Measurements from ENCODE around the gene PCP4L1.
"Not testable (repeated sequence)": the region's sequence is repeated elsewhere in the genome, so short reads cannot be mapped to it uniquely, and the experiment has no call there.

PCP4L1 gene

DNA sequence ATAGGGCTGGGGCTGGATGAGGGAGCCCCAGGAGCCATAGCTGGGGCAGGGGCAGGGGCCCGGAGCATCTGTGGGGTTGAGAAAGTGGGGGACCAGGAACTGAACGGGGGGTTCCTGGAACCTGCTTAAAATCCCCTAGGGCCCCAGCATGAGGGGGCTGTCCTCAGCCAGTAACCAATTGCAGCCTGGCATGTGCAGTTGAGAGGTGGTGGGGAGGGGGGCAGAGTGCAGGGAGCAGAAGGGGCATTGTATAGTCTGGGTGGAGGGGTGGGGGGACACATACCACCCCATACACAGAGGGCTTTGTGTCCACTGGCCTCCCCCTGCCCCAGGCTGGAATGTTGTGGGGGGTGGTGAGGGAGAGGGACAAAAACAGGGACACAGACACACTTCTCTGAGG, 51.3 kb downstream of the PCP4L1 start, which contains the start of gene MPZ:
MPZ (minus strand) TSS at position 101 of the 400 bp plus-strand sequence; CDS start at position 38, 63 bp downstream.
- ChIA-PET POLR2A (no interaction called here), CTCF (no interaction called here)
- TF ChIP-seq, protein P1, sequence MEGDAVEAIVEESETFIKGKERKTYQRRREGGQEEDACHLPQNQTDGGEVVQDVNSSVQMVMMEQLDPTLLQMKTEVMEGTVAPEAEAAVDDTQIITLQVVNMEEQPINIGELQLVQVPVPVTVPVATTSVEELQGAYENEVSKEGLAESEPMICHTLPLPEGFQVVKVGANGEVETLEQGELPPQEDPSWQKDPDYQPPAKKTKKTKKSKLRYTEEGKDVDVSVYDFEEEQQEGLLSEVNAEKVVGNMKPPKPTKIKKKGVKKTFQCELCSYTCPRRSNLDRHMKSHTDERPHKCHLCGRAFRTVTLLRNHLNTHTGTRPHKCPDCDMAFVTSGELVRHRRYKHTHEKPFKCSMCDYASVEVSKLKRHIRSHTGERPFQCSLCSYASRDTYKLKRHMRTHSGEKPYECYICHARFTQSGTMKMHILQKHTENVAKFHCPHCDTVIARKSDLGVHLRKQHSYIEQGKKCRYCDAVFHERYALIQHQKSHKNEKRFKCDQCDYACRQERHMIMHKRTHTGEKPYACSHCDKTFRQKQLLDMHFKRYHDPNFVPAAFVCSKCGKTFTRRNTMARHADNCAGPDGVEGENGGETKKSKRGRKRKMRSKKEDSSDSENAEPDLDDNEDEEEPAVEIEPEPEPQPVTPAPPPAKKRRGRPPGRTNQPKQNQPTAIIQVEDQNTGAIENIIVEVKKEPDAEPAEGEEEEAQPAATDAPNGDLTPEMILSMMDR (IDR thresholded peaks at IDR 0.05; ENCODE audit: control extremely low read depth, extremely low read depth, low read depth, missing control alignments): no peak
- no peak for DNase-seq (ENCODE audit: extremely low spot score)

GRCh38 chr1:161311595-161312181, 53.1 kb downstream of the PCP4L1 start:
- ChIA-PET CTCF (interaction anchor here (1.3 kb wide), 1 partner anchor 70 kb away, joined by 4 read pairs; no protein-coding TSS in a partner anchor), POLR2A (no interaction called here)
- DNase-seq (ENCODE audit: extremely low spot score): no peak
- TF ChIP-seq, protein P1 (IDR thresholded peaks at IDR 0.05; ENCODE audit: control extremely low read depth, extremely low read depth, low read depth, missing control alignments): no peak

DNA sequence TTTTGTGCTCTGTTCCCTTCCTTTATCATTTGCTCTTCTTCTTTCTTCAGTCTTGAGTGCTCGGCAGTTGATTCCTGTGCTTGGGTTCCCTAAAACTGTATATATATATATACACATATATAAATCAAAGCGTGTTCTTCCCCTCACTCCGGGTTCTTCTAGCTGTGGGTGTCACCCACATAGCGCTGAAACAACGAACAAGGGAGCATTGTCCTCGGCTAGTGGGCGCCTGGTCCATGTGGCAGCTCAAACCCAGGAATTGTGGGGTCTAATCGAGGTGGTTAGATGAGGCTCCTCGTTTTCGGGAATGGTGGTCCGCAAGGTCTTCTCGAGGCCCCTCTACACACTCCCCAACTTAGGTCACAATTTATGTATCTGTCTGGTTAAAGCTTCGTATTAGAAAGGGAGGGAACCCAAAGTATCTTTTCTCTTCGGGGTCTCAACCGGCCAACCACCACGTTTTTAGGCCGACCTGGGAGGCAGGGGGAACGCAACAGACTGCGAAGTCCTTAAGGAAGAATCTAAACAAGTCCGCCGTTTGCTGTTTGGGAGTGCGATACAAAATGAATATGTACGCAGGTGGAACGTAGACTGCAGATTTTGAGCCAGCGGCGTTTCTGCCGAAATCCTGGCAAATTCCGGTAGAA, 55.1 kb downstream of the PCP4L1 start:
- TF ChIP-seq, protein P1 (IDR thresholded peaks at IDR 0.05; ENCODE audit: control extremely low read depth, extremely low read depth, low read depth, missing control alignments): no peak
- ChIA-PET CTCF (interaction anchor here (0.7 to 2.1 kb wide), 5 partner anchors 10 to 149 kb away, joined by 3 to 9 read pairs (median 5); no protein-coding TSS in a partner anchor), POLR2A (no interaction called here)
- DNase-seq (ENCODE audit: extremely low spot score): no peak

- peak; percentile 95 for DNase-seq (ENCODE audit: extremely low spot score)
- TF ChIP-seq, protein P1 (IDR thresholded peaks at IDR 0.05; ENCODE audit: control extremely low read depth, extremely low read depth, low read depth, missing control alignments): peak; percentile 20
- ChIA-PET CTCF (interaction anchor here (1.0 to 2.1 kb wide), 5 partner anchors 23 to 149 kb away, joined by 3 to 9 read pairs (median 5); no protein-coding TSS in a partner anchor), POLR2A (no interaction called here)
Observed at GRCh38 chr1:161314201-161314981, 55.8 kb downstream of the PCP4L1 start, which contains the start of gene SDHC. Gene SDHC, plus strand, starts transcription at chr1:161314381. Its CDS starts 25 bp downstream, at chr1:161314406.

DNA sequence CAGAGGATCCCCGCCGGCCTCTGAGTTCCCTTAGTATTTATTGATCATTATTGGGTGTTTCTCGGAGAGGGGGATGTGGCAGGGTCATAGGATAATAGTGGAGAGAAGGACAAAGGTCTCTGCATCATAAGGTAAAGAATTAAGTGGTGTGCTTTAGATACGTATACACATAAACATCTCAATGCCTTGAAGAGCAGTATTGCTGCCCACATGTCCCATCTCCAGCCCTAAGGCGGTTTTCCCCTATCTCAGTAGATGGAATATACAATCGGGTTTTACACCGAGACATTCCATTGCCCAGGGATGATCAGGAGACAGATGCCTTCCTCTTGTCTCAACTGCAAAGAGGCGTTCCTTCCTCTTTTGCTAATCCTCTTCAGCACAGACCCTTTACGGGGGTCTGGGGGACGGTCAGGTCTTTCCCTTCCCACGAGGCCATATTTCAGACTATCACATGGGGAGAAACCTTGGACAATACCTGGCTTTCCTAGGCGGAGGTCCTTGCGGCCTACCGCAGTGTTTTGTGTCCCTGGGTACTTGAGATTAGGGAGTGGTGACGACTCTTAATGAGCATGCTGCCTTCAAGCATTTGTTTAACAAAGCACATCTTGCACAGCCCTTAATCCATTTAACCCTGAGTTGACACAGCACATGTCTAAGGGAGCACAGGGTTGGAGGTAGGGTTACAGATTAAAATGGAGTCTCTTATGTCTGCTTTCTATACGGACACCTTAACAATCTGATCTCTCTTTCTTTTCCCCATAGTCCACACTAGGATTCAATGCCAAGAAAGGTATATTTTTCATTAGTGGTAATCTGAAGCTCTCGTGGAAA, 57.5 kb downstream of the PCP4L1 start:
- DNase-seq (ENCODE audit: extremely low spot score); POLR2A ChIA-PET; CTCF ChIA-PET: not testable (repeated sequence)

DNA sequence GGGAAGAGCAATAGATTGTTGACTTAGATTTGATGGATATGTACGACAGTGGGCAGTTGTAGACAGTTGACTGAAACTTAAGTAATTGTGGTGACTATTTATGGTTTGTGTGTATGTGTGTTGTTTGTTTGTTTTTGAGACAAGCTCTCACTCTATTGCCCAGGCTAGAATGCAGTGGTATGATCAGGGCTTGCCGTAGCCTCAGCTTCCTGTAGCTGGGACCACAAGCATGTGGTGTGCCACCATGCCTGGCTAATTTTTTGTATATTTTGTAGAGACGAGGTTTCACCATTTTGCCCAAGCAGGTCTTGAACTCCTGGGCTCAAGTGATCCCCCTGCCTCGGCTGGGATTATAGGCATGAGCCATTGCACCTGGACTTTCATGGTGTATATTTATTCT, 65.5 kb downstream of the PCP4L1 start:
- CTCF ChIA-PET: interaction anchor here (1.1 to 2.2 kb wide), 2 partner anchors 24 to 58 kb away, joined by 3 to 11 read pairs; no protein-coding TSS in a partner anchor
- DNase-seq (ENCODE audit: extremely low spot score): no peak
- TF ChIP-seq, protein P1 (IDR thresholded peaks at IDR 0.05; ENCODE audit: control extremely low read depth, extremely low read depth, low read depth, missing control alignments): no peak
- POLR2A ChIA-PET: no interaction called here
